ENCODE data around the gene ENTPD5.
"Not testable (repeated sequence)": the region's sequence is repeated elsewhere in the genome, so short reads cannot be mapped to it uniquely, and the experiment has no call there.

The ENTPD5 gene

DNA sequence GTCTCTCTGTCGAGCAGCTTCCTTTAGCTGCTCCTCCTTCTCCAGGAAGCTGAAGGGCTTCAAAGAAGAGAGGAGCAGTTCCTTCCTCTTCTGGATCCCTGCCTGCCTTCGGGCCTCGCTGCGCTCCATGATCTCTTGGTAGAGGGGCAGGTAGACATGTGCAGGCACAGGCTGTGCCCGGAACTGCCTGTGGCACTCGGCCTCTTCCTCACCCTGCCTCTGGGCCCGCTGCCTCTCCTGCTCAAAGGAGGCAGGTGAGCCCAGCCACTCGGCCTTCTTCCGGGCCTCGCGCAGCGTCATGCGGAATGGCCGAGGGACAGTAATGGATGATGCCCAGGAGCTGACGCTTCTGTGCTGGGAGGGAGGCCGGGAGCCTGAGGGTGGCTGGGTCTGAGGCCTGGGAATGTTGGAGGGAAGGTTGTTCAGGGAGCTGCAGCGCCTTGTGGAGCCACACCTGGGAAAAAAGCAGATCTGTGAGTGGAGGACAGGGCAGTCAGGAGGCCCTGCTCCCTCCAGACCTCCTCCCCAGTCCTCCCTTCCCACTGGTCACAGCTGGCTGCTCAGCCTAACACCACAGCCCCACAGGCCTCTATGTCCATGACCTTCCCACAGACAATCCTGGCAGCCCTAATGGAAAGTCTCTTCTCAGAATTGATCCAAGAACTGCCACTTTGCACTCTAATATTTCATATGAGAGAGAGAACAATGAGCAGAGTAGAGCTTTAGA, 74.5 kb downstream of the ENTPD5 start:
- DNase-seq (ENCODE audit: low read depth in 2 of 2, low spot score in 1 of 2) = no peak

DNA sequence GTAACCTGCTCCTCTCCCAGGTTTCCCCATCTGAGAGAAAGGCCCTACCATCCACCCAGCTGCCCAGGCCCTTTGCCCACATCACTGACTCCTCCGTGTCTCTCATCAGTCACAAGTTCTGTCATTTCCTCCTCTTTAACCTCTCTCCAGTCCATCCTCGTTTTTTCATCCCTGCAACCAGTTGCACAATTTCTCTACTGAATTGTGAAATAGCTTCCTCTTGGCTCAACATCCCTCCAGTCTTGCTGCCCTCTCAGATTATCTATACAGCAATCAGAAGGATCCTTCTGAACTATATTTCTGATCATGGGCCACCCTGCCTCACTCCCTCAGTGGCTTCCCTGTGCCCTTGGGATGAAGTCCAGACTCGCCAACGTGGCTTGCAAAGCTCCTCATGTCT, 76.0 kb downstream of the ENTPD5 start:
- DNase-seq (ENCODE audit: low read depth in 2 of 2, low spot score in 1 of 2) = no peak

DNA sequence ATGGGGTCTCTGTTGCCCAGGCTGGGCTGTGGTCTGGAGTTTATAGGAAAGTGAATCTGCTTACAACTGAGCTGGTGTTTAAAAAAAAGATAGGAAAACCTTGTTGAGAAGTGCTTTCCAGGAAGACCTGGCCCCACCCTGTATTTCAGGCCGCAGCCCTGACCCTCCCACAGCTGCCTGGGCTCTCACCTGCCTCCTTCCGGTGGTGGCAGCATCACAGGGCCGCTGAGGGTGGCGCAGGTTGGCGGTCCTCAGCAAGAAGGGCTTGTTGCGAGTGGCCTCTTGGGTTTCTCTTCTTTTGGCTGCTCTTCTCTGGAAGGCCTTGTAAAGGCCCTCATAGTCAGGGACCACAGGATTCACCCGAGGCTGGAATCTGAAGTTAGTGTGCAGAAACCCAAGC, 76.9 kb downstream of the ENTPD5 start:
- no peak for DNase-seq (ENCODE audit: low read depth in 2 of 2, low spot score in 1 of 2)

GRCh38 chr14:73937012-73937411, 82.1 kb downstream of the ENTPD5 start:
- no peak for DNase-seq (ENCODE audit: low read depth in 2 of 2, low spot score in 1 of 2)

DNA sequence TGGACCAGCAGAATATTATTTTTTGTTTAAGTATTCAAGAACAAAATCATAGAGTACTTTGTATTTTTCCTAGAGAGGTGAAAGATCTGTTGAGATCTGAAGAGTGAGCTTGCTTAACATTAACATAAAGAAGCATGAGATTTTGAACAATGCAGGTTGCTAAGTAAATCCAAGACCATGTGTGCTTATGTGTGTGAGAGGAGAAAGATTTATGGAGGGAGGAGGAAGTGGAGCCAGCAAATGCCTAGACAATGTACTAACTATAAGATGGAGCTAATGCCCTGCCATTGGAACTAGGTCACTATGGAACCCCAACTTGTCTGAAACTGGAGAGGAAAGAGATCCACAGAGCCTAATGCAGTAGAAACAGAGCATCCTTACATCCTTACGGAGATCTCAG, 82.5 kb downstream of the ENTPD5 start:
- no peak for DNase-seq (ENCODE audit: low read depth in 2 of 2, low spot score in 1 of 2)

DNA sequence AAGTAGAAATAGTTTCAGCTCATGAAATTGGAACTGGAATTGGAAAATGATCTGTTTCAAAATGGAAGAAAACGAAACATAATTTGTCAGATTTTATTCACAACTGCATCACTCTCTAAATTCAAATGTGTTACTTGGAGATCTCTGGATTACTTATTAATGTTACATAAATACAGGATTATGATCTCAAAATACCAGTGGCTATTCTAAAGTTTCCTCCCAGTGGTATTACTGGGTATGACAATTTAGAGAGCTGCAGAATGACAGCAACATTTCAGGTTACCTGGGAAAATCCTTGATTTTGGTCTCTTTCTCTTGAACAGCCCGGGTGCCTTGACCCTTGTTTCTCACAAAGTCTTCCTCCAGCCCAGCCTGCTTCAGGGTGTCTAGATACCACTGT, 83.4 kb downstream of the ENTPD5 start:
- DNase-seq (ENCODE audit: low read depth in 2 of 2, low spot score in 1 of 2) = no peak

DNA sequence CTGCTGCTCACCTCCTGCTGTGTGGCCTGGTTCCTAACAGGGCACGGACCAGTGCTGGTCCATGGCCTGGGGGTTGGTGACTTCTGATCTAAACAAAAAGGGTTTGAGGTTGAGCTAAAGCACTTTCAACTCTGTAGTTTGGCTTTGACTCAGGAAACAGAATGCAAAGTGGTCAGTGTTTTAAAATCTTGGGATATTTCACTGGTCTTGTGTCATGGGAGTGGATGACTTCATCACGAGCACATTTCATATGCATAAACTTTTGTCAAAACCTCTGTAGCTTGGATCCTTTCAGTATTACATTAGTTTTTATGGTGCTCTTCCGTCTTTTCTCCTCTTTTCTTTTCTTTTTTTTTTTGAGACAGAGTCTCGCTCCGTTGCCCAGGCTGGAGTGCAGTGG, 94.8 kb downstream of the ENTPD5 start:
- DNase-seq (ENCODE audit: low read depth in 2 of 2, low spot score in 1 of 2) = no peak

DNA sequence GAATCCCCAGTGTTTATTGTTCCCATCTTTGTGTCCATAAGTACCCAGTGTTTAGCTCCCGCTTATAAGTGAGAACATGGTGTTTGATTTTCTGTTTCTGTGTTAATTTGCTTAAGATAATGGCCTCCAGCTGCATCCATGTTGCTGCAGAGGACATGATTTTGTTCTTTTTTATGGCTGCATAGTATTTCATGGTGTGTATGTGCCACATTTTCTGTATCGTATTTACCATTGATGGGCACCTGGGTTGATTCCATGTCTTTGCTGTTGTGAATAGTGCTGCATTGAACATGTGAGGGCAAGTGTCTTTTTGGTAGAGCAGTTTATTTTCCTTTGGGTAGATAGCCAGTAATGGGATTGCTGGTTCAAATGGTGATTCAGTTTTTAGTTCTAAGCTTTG, 99.6 kb downstream of the ENTPD5 start:
- not testable (repeated sequence) for DNase-seq (ENCODE audit: low read depth in 2 of 2, low spot score in 1 of 2)

DNA sequence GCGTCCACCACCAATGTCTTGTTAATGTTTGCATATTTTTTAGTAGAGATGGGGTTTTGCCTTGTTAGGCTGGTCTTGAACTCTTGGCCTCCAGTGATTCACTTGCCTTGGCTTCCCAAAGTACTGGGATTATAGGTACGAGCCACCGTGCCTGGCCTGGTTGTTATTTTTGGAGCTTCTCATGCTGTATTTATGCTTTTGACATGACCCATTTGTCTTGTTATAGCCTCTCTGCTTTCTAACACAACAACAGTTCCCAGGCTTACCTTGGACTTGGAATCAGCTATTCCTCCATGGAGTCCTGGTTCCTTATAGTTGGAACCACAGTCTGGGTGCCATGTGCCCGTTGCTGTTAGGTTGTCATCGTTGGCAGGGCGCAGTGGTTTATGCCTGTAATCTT, 102.8 kb downstream of the ENTPD5 start:
- DNase-seq (ENCODE audit: low read depth in 2 of 2, low spot score in 1 of 2) = no peak

GRCh38 chr14:73913256-73913655, 105.8 kb downstream of the ENTPD5 start:
- DNase-seq (ENCODE audit: low read depth in 2 of 2, low spot score in 1 of 2) = no peak

DNA sequence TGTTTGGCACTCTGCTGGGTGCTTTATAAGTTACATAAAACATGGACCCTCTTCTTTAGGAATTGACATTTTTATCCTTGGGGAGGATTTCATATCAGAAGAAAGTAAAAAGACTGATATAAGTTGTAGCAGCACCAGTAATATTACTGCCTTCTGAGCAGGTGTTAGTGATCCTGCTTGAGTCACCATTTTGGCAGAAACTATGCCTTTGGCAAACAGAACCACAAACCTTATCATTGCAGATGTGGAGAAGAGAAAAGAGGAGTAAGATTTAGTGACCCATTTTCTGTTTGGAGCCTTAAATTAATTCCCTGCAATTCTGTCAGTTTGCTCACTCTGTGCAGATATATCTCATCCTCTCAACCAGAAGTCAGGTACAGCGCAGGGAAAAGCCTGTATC, 109.4 kb downstream of the ENTPD5 start:
- no peak for DNase-seq (ENCODE audit: low read depth in 2 of 2, low spot score in 1 of 2)
